GM21381 (cell line): ENCODE measurements around the gene SCNN1A.

Experiments
- ATAC-seq: cut with Tn5 transposase; IDR thresholded peaks from one replicate; pipeline ENCODE4 v1.9.1; 2021; ENCODE audit warnings: mild to moderate bottlenecking, moderate library complexity; ENCODE audit not compliant: unreplicated experiment

The SCNN1A gene

DNA sequence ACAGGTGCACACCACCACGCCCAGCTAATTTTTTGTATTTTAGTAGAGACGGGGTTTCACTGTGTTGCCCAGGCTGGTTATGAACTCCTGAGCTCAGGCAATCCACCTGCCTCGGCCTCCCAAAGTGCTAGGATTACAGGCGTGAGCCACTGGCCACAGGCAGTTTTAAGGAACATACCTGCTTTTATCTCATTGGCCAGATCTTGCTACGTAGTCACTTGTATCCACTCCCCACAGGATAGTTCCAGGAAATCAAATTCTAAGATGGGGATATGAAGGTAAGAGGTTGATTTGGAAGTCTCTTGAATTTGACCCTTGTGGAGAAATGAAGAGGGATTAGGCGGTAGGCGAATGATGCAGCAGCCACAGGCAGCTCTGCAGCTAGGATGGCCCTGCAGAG is 73.6 kb downstream of the SCNN1A start:
- no peak for ATAC-seq

DNA sequence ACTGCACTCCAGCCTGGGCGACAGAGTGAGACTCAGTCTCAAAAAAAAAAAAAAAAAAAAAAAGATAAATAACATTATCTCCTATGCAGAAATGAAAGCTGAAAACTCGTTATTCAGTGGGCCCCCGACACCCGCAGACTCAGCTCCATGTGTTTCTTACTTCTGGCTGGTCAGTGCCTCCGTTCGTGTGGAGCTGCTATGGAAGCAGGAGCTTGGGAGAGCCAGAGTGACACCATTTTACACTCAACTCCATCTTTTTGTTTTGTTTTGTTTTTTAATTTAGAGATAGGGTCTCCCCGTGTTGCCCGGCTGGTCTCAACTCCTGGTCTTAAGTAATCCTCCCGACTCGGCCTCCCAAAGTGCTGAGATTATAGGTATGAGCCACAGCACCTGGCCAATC is 78.2 kb downstream of the SCNN1A start:
- no peak for ATAC-seq
